Lower leg skin (tissue), 3 donors: ENCODE measurements around the gene AFTPH.

Source experiments
- CTCF ChIP-seq, 3 donors: fragments of 450-650 bp; IDR thresholded peaks; one replicate each; pipeline ENCODE4 v1.5.1; 2016; ENCODE audit warnings: antibody characterized with exemption in 3 of 3, mild to moderate bottlenecking in 3 of 3, moderate library complexity in 2 of 3
- POLR2A ChIP-seq, 2 donors: fragments of 450-650 bp; IDR thresholded peaks; one replicate each; pipeline ENCODE4 v1.6.1; 2016 to 2017; ENCODE audit warnings: antibody characterized with exemption in 2 of 2, mild to moderate bottlenecking in 1 of 2, moderate library complexity in 1 of 2

- TF ChIP-seq CTCF (IDR thresholded peaks at IDR 0.05) (no peak), POLR2A (IDR thresholded peaks at IDR 0.05) (no peak)
Observed at GRCh38 chr2:64516651-64517510, 7.2 kb upstream of the AFTPH start.
